Panc1 (cell line): ENCODE results near the gene RAB4A.

Source experiments
- POLR2AphosphoS5 ChIP-seq: IDR thresholded peaks from 2 replicates; pipeline ENCODE4 v1.6.1; 2012; ENCODE audit warnings: mild to moderate bottlenecking, low read depth, low read length, moderate library complexity
- SIN3A ChIP-seq: IDR thresholded peaks from 2 replicates; pipeline ENCODE4 v1.6.1; 2012; ENCODE audit warnings: low read depth, mild to moderate bottlenecking, low read length, moderate library complexity, borderline replicate concordance; ENCODE audit not compliant: insufficient read depth
- TCF7L2 ChIP-seq: IDR thresholded peaks from 2 replicates; pipeline ENCODE4 v1.6.1; 2011; ENCODE audit warnings: mild to moderate bottlenecking, low read depth, low read length, inconsistent platforms
- TF ChIP-seq, protein P1 (sequence below), 2 experiments: IDR thresholded peaks; 2 replicates each; pipeline ENCODE4 v1.6.1; 2011 to 2012; ENCODE audit warnings: low read depth in 2 of 2, control low read depth in 1 of 2, low read length in 1 of 2, mild to moderate bottlenecking in 1 of 2, moderate library complexity in 1 of 2; ENCODE audit not compliant: insufficient read depth in 1 of 2
- TF ChIP-seq, protein P2 (sequence below): fragments of 450-650 bp; IDR thresholded peaks from 2 replicates; pipeline ENCODE4 v1.5.1; 2017; ENCODE audit warnings: mild to moderate bottlenecking

DNA sequence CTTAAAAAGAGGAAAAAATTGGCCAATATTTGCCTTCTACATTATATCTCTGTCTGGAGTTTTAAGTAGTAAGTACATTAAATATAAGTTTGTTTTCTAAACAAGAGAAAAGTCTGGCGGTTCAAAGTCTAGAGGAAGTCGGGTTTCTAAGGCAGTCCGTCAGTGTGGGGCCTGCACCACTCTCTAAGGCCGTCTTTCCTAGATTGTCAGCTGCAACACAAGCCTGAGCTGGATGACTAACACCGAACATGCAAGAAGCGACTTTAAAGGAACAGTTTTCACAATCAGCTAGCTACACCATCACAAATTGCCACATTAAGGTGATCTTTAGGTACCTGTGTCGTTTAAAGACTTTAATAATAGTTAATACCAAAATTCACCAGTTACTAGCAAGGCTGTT, 52.3 kb downstream of the RAB4A start:
- TF ChIP-seq, protein P1, sequence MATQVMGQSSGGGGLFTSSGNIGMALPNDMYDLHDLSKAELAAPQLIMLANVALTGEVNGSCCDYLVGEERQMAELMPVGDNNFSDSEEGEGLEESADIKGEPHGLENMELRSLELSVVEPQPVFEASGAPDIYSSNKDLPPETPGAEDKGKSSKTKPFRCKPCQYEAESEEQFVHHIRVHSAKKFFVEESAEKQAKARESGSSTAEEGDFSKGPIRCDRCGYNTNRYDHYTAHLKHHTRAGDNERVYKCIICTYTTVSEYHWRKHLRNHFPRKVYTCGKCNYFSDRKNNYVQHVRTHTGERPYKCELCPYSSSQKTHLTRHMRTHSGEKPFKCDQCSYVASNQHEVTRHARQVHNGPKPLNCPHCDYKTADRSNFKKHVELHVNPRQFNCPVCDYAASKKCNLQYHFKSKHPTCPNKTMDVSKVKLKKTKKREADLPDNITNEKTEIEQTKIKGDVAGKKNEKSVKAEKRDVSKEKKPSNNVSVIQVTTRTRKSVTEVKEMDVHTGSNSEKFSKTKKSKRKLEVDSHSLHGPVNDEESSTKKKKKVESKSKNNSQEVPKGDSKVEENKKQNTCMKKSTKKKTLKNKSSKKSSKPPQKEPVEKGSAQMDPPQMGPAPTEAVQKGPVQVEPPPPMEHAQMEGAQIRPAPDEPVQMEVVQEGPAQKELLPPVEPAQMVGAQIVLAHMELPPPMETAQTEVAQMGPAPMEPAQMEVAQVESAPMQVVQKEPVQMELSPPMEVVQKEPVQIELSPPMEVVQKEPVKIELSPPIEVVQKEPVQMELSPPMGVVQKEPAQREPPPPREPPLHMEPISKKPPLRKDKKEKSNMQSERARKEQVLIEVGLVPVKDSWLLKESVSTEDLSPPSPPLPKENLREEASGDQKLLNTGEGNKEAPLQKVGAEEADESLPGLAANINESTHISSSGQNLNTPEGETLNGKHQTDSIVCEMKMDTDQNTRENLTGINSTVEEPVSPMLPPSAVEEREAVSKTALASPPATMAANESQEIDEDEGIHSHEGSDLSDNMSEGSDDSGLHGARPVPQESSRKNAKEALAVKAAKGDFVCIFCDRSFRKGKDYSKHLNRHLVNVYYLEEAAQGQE (IDR thresholded peaks at IDR 0.05; ENCODE audit: insufficient read depth in 1 of 2, low read depth in 2 of 2, low read length in 1 of 2): no peak
- TF ChIP-seq, protein P2, sequence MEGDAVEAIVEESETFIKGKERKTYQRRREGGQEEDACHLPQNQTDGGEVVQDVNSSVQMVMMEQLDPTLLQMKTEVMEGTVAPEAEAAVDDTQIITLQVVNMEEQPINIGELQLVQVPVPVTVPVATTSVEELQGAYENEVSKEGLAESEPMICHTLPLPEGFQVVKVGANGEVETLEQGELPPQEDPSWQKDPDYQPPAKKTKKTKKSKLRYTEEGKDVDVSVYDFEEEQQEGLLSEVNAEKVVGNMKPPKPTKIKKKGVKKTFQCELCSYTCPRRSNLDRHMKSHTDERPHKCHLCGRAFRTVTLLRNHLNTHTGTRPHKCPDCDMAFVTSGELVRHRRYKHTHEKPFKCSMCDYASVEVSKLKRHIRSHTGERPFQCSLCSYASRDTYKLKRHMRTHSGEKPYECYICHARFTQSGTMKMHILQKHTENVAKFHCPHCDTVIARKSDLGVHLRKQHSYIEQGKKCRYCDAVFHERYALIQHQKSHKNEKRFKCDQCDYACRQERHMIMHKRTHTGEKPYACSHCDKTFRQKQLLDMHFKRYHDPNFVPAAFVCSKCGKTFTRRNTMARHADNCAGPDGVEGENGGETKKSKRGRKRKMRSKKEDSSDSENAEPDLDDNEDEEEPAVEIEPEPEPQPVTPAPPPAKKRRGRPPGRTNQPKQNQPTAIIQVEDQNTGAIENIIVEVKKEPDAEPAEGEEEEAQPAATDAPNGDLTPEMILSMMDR: no peak
- TF ChIP-seq POLR2AphosphoS5 (no peak), TCF7L2 (no peak), SIN3A (no peak)
